Mesenchymal stem cell (in vitro differentiated cells and primary cell): ENCODE measurements around the gene PLCB3. TPM values are rescaled to one million over a fixed set of nuclear protein-coding genes. Genes with fewer than 3 reads are reported as not detected.

Source experiments
- DNase-seq: peaks from one replicate; pipeline ENCODE4 v3.0.0-alpha.2; 2013
- H2AFZ ChIP-seq: one replicate; pipeline ENCODE4 v1.6.1; 2013; ENCODE audit warnings: low read depth, mild to moderate bottlenecking, control low read depth, inconsistent platforms, low read length, moderate library complexity
- H2AK5ac ChIP-seq: 2 replicates; pipeline ENCODE4 v1.6.1; 2013; ENCODE audit warnings: low read length, moderate library complexity, mild to moderate bottlenecking, inconsistent platforms; ENCODE audit not compliant: severe bottlenecking
- H2BK120ac ChIP-seq: one replicate; pipeline ENCODE4 v1.6.1; 2013; ENCODE audit warnings: low read depth, mild to moderate bottlenecking, inconsistent platforms, low read length, moderate library complexity
- H2BK12ac ChIP-seq, 2 experiments: one replicate each; pipeline ENCODE4 v1.6.1; 2013; ENCODE audit warnings: inconsistent platforms in 2 of 2, low read length in 2 of 2, mild to moderate bottlenecking in 2 of 2, moderate library complexity in 2 of 2, control low read depth in 1 of 2
- H2BK15ac ChIP-seq: one replicate; pipeline ENCODE4 v1.6.1; 2013; ENCODE audit warnings: mild to moderate bottlenecking, low read depth, inconsistent platforms; ENCODE audit not compliant: poor library complexity, severe bottlenecking
- H2BK5ac ChIP-seq: 2 replicates; pipeline ENCODE4 v1.6.1; 2013; ENCODE audit warnings: low read depth, mild to moderate bottlenecking, low read length, control low read depth, inconsistent platforms; ENCODE audit not compliant: poor library complexity, severe bottlenecking
- H3K14ac ChIP-seq, 2 experiments: one replicate each; pipeline ENCODE4 v1.6.1; 2013; ENCODE audit warnings: inconsistent platforms in 2 of 2, low read length in 2 of 2, control low read depth in 1 of 2, mild to moderate bottlenecking in 1 of 2, moderate library complexity in 1 of 2
- H3K18ac ChIP-seq, 2 experiments: one replicate each; pipeline ENCODE4 v1.6.1; 2013; ENCODE audit warnings: inconsistent platforms in 2 of 2, low read length in 2 of 2, control low read depth in 1 of 2, low read depth in 1 of 2, mild to moderate bottlenecking in 1 of 2
- H3K23ac ChIP-seq, 2 experiments: one replicate each; pipeline ENCODE4 v1.6.1; 2013; ENCODE audit warnings: inconsistent platforms in 2 of 2, low read length in 2 of 2, mild to moderate bottlenecking in 2 of 2, moderate library complexity in 2 of 2, control low read depth in 1 of 2
- H3K27ac ChIP-seq: 2 replicates; pipeline ENCODE4 v1.5.1; 2013; ENCODE audit warnings: mild to moderate bottlenecking, moderate library complexity, low read length, control low read depth, inconsistent platforms; ENCODE audit not compliant: poor library complexity, severe bottlenecking
- H3K27me3 ChIP-seq, 2 experiments: 2 replicates each; pipeline versions ENCODE4 v1.6.1 to v1.7.0; 2013; ENCODE audit warnings: low read length in 2 of 2, mild to moderate bottlenecking in 2 of 2, moderate library complexity in 2 of 2, control low read depth in 1 of 2, inconsistent platforms in 1 of 2; ENCODE audit not compliant: control insufficient read depth in 1 of 2, insufficient read depth in 1 of 2
- H3K36me3 ChIP-seq, 2 experiments: 2 replicates each; pipeline versions ENCODE4 v1.6.1 to v1.7.0; 2013; ENCODE audit warnings: low read length in 2 of 2, control low read depth in 1 of 2, inconsistent platforms in 1 of 2, low read depth in 1 of 2, mild to moderate bottlenecking in 1 of 2; ENCODE audit not compliant: insufficient read depth in 2 of 2, control insufficient read depth in 1 of 2
- H3K4ac ChIP-seq, 2 experiments: one replicate each; pipeline ENCODE4 v1.6.1; 2013; ENCODE audit warnings: inconsistent platforms in 2 of 2, low read length in 2 of 2, mild to moderate bottlenecking in 2 of 2, moderate library complexity in 2 of 2, control low read depth in 1 of 2, low read depth in 1 of 2
- H3K4me1 ChIP-seq: 2 replicates; pipeline ENCODE4 v1.6.1; 2013; ENCODE audit warnings: low read depth, low read length, control low read depth; ENCODE audit not compliant: control insufficient read depth, insufficient read depth
- H3K4me2 ChIP-seq: 2 replicates; pipeline ENCODE4 v1.6.1; 2013; ENCODE audit warnings: low read length, mild to moderate bottlenecking, inconsistent platforms; ENCODE audit not compliant: poor library complexity, severe bottlenecking
- H3K4me3 ChIP-seq, 2 experiments: 2 replicates each; pipeline versions ENCODE4 v1.5.1 to v1.7.0; 2013; ENCODE audit warnings: low read length in 2 of 2, mild to moderate bottlenecking in 2 of 2, control low read depth in 1 of 2, low read depth in 1 of 2; ENCODE audit not compliant: insufficient read depth in 1 of 2
- H3K79me1 ChIP-seq: replicated peaks from 2 replicates; pipeline ENCODE4 v1.6.1; 2013; ENCODE audit warnings: mild to moderate bottlenecking, control low read depth, low read length, inconsistent platforms; ENCODE audit not compliant: poor library complexity, severe bottlenecking
- H3K9ac ChIP-seq: 2 replicates; pipeline ENCODE4 v1.7.0; 2013; ENCODE audit warnings: mild to moderate bottlenecking, low read length, moderate library complexity
- H3K9me3 ChIP-seq: 2 replicates; pipeline ENCODE4 v1.7.0; 2013; ENCODE audit warnings: mild to moderate bottlenecking, low read length; ENCODE audit not compliant: control insufficient read depth
- H4K8ac ChIP-seq: one replicate; pipeline ENCODE4 v1.6.1; 2013; ENCODE audit warnings: inconsistent platforms, mild to moderate bottlenecking, low read length, moderate library complexity
- H4K91ac ChIP-seq: one replicate; pipeline ENCODE4 v1.6.1; 2013; ENCODE audit warnings: mild to moderate bottlenecking, low read length, inconsistent platforms
- WGBS: methylation state at CpG from one replicate; pipeline ENCODE4 v1.1.7; 2013; ENCODE audit warnings: mixed read lengths; 5-methylcytosine and 5-hydroxymethylcytosine counted together
- polyA plus RNA-seq, 2 experiments: library from polyadenylated mRNA; stranded (reverse); fragments of 200-250 nt; gene quantifications; one replicate each; pipeline ENCODE4 v1.2.3, GENCODE V29; 2013

The PLCB3 gene
- polyA plus RNA-seq (2013, experiment 1 of 2), result 22.4 TPM
- polyA plus RNA-seq (2013, experiment 2 of 2), result 21.6 TPM

GRCh38 chr11:64251016-64251752, at the start of gene PLCB3:
Gene PLCB3, plus strand, starts transcription at chr11:64251530. Its CDS starts 120 bp downstream, at chr11:64251650.
- Histone ChIP-seq H3K27me3 (no peaks in the 10 kb centered on the region), H3K79me1 (peaks cover 26% of the 10 kb centered on the region), H3K27ac (no peak within 1 kb of the TSS), H3K9ac (peak within 1 kb of the TSS; percentile 91), H2BK15ac (peak within 1 kb of the TSS; percentile 60), H2BK12ac (peak within 1 kb of the TSS; percentile 38 to 58), H3K18ac (peak within 1 kb of the TSS; percentile 40 to 71), H3K4me2 (peak within 1 kb of the TSS; percentile 95), H3K4ac (peak within 1 kb of the TSS; percentile 39 to 85), H4K8ac (peak within 1 kb of the TSS; percentile 93), H3K23ac (no peak within 1 kb of the TSS), H2BK5ac (no peak within 1 kb of the TSS), H2AFZ (peak within 1 kb of the TSS; percentile 89), H4K91ac (peak within 1 kb of the TSS; percentile 61), H2AK5ac (peak within 1 kb of the TSS; percentile 38), H3K36me3 (peaks cover 15 to 24% of the 10 kb centered on the region in 2 experiments), H3K4me3 (peak within 1 kb of the TSS; percentile 78 to 85), H2BK120ac (peak within 1 kb of the TSS; percentile 42), H3K4me1 (peaks cover 35% of the 10 kb centered on the region), H3K14ac (peak within 1 kb of the TSS; percentile 28 to 96), H3K9me3 (no peaks in the 10 kb centered on the region)
- 2% methylated on average over 39 of the region's 75 CpGs for WGBS
- peak; percentile 44 for DNase-seq

- no peaks in the 10 kb centered on the region for H3K9me3 ChIP-seq
- H3K27ac ChIP-seq, result no peak overlapping the region
- 92% methylated on average over 3 of the region's 3 CpGs for WGBS
- H2BK12ac ChIP-seq, result no peak overlapping the region
- no peak overlapping the region for H3K14ac ChIP-seq
- H3K79me1 ChIP-seq, result peaks cover 14% of the 10 kb centered on the region
- no peak overlapping the region for H3K4me3 ChIP-seq
- no peak overlapping the region for H2BK5ac ChIP-seq
- no peak for DNase-seq
- H4K91ac ChIP-seq, result no peak overlapping the region
- no peaks in the 10 kb centered on the region for H3K27me3 ChIP-seq
- peaks cover 9% of the 10 kb centered on the region for H3K4me1 ChIP-seq
- H3K23ac ChIP-seq, result no peak overlapping the region
- no peak overlapping the region for H2AK5ac ChIP-seq
- H2BK120ac ChIP-seq, result no peak overlapping the region
- no peak overlapping the region for H3K18ac ChIP-seq
- peaks cover 76 to 84% of the 10 kb centered on the region in 2 experiments for H3K36me3 ChIP-seq
- H3K4ac ChIP-seq, result no peak overlapping the region
- no peak overlapping the region for H4K8ac ChIP-seq
- H3K4me2 ChIP-seq, result no peak overlapping the region
- H3K9ac ChIP-seq, result no peak overlapping the region
- no peak overlapping the region for H2AFZ ChIP-seq
- no peak overlapping the region for H2BK15ac ChIP-seq
Observed at GRCh38 chr11:64201543-64201942, 49.8 kb upstream of the PLCB3 start.

DNA sequence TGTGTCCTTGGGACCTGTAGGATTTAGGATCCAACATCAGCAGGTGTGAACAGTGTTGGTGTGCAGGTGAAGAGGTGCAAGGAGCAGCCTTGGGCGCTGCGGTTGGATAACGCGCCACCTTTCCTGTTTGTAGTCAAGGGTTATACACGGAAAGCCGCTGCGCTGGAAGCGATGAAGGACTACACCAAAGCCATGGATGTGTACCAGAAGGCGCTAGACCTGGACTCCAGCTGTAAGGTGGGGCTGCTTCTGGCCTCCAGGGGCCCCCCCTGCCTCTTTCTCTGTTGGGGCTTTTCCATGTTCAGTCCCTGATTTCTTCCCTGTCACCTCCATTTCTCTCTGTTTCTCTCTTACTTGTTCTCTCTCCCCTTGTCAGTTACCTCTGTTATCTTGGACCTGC, 48.3 kb upstream of the PLCB3 start:
- H3K9ac ChIP-seq, result no peak overlapping the region
- H2BK120ac ChIP-seq, result no peak overlapping the region
- 96% methylated on average over 9 of the region's 9 CpGs for WGBS
- H3K4ac ChIP-seq, result no peak overlapping the region
- H2BK5ac ChIP-seq, result no peak overlapping the region
- peaks cover 24% of the 10 kb centered on the region for H3K4me1 ChIP-seq
- H3K18ac ChIP-seq, result no peak overlapping the region
- no peak overlapping the region for H2AFZ ChIP-seq
- no peak overlapping the region for H2BK12ac ChIP-seq
- H3K79me1 ChIP-seq, result peaks cover 19% of the 10 kb centered on the region
- no peak overlapping the region for H3K23ac ChIP-seq
- H2AK5ac ChIP-seq, result no peak overlapping the region
- peaks cover 73% of the 10 kb centered on the region in 2 experiments for H3K36me3 ChIP-seq
- no peak overlapping the region for H3K14ac ChIP-seq
- H3K4me3 ChIP-seq, result no peak overlapping the region
- H3K9me3 ChIP-seq, result no peaks in the 10 kb centered on the region
- H3K27me3 ChIP-seq, result no peaks in the 10 kb centered on the region
- no peak overlapping the region for H2BK15ac ChIP-seq
- H3K4me2 ChIP-seq, result no peak overlapping the region
- H4K91ac ChIP-seq, result no peak overlapping the region
- no peak overlapping the region for H4K8ac ChIP-seq
- H3K27ac ChIP-seq, result no peak overlapping the region
- no peak for DNase-seq

- Histone ChIP-seq H3K27ac (no peak overlapping the region), H3K4me3 (no peak overlapping the region), H3K36me3 (peaks cover 67 to 71% of the 10 kb centered on the region in 2 experiments), H2BK5ac (no peak overlapping the region), H4K91ac (no peak overlapping the region), H3K27me3 (no peaks in the 10 kb centered on the region), H2BK120ac (no peak overlapping the region), H3K23ac (no peak overlapping the region), H2AFZ (no peak overlapping the region), H3K79me1 (peaks cover 14% of the 10 kb centered on the region), H3K4ac (no peak overlapping the region), H3K9ac (no peak overlapping the region), H3K14ac (no peak overlapping the region), H2AK5ac (no peak overlapping the region), H3K4me2 (no peak overlapping the region), H3K4me1 (peaks cover 29% of the 10 kb centered on the region), H3K18ac (no peak overlapping the region), H3K9me3 (no peaks in the 10 kb centered on the region), H2BK12ac (no peak overlapping the region), H2BK15ac (no peak overlapping the region), H4K8ac (no peak overlapping the region)
- 97% methylated on average over 21 of the region's 27 CpGs for WGBS
- DNase-seq, result no peak
Observed at GRCh38 chr11:64203421-64204079, 47.8 kb upstream of the PLCB3 start.
